Measurements from ENCODE around the gene MEN1.

MEN1 gene

DNA sequence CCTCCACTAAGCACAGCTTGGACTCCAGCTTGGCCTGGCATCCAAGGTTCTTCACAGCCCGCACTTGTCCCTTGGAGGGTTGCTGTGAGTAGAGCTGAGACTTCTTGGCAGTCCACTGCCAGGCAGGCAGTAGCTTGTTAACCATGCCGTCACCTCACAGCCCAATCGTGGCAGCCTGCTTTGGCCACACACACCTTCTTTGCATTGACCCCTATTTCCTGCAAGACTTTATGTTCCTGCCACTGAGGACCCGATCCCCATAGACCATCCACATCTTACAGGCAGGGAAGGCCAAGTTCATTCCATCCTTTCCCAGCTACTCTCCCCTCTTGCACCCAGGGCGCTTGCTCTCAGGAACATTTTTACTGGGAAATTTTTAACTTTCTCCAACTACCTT is 48.1 kb downstream of the MEN1 start:
- no peak for DNase-seq (ENCODE audit: low read depth)

DNA sequence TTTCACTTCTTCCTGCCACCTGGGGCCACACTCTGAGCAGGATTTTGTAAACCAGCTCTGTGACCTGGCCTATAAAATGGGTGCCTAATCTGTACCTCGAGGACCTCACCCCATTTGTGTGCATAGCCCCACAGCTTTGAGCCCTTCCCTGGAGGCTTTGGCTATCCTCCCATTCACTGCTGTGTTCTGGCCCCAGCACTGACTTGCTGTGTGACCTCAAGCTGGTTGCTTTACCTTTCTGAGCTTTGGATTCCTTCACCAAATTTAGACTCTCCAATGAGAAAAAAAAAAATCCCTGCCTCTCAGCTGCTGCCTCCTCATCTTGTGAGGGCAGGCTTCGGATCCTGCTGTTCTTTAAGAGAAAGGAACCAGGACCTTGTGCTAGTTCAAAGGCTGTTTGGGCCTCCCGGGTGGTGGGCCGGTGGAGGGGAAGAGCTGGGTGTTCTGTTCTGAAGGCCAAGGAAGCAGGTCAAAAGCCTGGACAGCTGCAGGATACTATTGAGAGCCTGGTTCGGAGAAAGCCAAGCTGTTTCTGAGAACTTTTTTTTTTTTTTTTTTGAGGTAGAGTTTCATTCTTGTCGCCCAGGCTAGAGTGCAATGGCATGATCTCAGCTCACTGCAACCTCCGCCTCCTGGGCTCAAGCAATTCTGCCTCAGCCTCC is 49.5 kb downstream of the MEN1 start:
- no peak for DNase-seq (ENCODE audit: low read depth)

DNA sequence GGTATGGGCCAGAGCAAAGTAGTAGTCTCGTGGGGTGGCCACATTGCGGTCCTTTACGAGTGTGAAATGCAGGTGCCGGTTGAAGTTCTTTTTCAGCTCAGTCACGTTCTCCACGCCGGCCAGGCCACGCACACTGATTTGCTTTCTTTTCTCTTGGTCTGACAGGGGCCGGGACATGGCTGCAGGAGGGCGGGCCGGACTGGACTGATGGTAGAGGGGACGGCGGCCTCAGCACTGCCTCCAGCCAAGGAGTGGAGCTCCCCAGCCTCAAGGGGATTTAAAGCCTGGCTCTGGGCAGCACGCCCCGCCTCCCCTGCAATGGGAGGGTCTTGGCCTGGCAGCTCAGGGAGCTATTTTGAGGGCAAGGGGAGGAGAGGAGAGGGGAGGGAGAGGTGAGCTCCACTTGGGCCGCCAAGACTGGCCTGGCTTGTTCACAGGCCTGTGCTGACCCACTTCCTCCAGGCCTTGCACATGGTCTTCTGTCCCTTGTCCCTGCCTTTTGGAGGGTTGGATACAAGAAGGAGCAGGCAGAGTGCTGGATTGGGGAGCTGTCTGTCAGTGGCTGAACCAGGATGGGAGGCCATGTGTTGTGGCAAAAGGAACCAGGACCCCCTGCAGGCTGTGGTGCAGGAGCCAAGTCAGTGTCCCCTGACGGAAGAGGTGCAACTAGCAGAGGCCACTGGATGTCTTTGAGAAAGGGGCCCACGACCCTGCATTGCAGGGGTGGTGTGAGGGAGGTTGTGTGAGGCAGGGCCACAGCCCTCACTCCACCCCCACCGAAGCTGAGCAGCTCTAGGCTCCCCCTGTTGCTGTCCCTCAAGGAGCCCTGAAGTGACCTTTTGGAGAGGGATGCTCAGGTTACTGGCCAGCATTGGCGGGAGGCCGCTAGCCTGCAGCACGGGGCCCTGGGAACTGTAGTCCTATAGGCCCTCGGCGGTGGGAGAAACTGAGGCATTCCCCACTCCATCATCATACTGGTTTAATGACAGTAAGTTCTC is 50.3 kb downstream of the MEN1 start, which contains the start of gene PYGM:
Gene PYGM, minus strand, starts transcription at position 253 of the 998 bp plus-strand sequence. Its CDS starts 76 bp downstream, at position 177.
- DNase-seq (ENCODE audit: low read depth) = no peak

DNA sequence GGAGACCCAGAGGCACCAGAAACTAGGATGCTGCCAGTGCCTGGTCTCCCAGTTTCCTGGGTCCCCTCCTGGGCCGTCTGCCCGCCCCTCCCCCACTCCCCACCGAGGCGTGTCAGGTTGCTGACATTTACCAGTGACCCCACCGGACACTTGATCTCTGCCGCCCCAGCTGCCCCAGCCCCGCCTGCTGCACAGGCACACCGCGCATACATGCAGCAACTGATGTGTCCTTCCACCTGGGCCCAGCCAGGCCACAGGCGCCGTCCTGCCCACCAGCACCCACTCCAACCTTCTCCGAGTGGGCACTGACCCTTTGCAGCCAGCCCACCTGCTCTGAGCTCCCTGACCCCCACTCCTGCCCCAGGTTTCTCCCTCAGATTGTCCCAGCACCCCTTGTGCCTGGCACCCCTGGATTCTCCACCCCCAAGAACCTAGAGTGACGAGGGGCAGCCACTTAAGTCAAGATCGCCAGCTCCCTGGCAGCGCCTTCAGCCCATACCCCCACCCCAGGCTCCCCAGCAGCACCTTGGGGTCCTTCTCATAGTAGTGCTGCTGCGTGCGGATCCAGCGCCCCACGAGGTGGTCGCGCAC is 51.1 kb downstream of the MEN1 start:
- DNase-seq (ENCODE audit: low read depth) = no peak

DNA sequence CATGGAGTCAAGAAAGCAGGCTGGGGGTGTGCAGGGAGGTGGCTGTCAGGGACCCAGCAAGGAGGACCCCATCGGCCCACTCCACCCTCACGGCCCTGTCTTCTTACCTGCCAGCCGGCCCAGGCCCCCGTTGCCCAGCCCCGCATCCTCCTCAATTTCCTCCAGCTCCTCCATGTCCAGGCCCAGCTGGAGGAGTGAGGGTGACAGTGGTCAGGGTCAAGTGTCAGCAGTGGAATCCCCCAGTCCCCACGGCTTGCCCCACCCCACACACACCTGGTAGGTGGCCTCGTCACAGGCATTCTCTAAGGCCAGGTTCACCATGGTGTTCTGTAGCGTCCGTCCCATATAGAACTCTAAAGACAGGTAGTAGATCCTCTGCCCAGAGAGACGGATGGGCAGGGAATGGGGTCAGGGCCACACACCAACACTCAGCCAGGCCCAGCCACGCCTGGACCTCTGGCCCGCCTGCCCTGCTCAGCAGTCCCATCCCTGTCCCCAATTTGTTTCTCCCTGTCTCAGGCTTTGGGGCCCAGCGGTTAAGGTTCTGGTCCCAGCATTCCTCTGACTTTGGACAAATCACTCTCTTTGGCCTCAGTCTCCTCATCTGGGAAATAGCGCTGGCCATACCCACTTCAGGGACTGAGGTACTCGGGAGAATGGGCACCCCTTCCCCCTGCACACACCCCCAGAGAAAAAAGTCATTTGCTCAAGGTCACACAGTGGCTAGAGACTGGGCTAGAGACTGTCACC is 51.8 kb downstream of the MEN1 start:
- no peak for DNase-seq (ENCODE audit: low read depth)

DNA sequence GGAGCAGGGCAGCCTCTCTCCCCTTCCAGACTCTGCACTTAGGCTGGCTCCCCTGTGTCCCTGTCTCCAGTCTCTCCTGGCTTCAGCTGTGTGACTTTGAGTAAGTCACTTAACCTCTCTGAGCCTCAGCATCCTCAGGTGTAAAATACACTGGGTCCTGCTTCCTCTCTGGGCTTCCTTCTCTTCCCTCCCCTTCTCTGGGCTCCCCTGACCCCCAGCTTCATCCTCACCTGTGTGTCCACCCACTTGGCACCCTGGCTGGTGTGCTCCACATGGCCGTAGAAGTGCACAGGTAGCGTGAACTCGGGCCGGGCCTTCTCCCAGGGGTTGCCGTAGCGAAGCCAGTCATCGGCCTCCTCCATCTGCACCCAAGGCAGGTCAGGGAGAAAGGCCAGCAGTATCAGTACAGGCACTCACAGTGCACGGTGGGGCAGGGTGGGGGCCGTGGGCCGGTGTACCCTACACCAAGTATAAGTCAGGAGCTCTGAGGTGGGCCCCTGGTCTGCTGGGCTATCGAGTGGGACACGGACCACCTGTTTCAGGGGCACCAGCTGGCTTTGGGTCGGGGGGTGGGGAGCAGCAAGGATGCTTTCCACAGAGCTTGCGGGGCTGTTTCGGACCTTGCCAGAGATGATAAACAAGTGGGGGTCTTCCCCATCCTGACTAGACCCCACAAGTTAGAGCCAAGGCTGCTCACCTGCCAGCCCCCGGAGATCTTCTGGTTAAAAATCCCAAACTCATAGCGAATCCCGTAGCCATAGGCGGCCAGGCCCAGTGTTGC is 52.6 kb downstream of the MEN1 start:
- no peak for DNase-seq (ENCODE audit: low read depth)

DNA sequence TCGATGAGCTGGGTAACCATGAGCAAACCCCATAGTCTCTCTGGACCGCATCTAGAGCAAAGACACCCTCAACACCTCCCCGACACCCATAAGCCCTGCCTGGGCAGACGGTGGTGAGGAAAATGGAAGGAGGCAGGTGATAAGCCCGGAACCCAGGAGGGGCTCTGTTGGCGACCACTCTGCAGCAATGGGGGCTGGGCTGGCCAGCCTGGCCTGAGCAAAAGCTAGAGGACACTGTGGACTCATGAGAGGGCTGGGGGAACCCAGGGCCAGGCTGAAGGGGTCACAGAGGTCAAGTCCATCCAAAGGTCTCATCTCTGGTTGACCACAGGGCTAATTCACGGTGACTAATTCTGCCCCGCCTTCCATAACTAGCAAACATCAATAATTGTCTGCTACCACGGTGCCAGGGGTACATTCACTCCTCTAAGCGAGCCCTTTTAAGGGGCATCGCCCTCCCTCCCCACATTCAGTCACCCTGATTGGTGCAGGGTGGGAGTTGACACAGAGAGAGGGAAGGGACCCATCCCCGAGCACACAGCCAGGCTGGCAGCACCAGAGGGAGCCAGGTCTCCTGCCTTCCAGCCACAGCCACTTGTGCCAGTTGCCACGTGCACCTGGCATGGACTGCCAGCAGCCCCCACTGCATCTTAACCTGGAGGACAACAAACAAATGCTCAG is 54.5 kb downstream of the MEN1 start:
- DNase-seq (ENCODE audit: low read depth) = no peak

DNA sequence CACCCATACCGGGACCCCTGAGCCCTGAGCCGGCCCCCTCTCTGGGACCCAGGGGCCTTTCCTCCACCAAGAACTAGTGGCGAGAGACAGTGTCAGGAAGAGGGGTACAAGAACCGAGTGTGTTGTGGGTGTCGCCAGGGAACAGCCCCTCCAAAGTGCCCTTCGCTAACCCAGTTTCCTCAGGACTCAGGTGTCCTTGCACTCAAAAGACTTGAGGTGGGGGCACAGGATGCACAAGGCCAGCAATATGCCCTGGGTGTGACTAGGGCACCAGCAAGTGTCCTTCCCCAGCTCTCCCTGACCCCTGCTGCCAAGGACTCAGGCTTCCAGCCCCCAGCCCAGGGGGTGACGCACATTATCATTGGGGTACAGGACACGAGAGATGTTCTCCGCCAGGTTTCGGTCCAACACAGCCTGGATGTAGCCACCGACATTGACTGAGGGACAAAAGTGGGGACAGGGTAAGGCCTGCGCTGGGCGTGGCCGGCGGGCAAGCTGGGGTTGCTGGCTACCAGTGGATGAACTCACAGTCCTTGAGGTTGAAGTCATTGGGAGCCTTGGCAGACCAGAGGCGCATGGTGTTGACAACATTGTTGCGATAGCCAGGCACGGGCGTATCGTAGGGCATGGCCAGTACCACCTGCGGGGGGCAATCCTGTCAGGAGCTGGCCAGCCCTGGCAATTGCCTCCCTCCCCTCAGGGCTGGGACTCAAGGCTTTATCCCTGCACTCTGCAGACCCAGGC is 55.3 kb downstream of the MEN1 start:
- no peak for DNase-seq (ENCODE audit: low read depth)

DNA sequence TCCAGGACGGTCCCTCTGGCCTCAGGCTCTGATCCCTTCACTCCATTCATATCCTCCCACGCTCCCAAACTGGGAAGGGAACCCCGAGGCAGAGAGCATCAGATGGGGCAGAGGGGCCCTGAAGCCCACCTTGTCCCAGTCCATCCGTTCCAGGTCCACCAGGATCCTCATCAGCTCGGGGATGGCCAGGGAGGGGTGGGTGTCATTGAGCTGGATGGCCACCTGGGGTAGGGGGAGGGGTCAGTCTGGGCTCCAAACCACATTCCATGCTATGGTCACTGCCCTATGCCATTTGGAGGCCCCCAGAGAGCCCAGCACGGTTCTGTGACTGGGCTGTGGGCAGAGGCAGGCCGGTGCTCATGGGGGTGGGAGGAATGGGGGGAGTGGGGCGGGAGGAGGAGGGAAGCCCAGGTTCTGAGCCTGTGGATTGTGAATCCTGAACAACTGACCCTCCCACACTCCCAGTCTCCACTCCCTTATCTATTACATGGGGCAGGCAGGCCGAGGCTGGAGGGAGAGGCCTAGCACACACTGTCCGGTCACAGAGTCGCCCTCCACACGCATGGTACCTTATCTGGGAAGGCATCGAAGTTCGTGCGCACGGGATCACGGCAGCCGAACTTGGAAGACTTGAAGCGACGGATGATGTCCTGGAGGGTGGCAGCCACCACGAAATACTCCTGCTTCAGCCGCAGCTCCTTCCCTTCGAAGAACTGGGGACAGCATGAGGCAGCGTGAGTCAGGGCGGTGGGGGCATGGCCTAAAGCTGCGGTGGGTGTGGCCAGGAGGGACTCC is 56.0 kb downstream of the MEN1 start:
- no peak for DNase-seq (ENCODE audit: low read depth)
